ENCODE results near the gene TNNT3. TPM values are rescaled to one million over a fixed set of nuclear protein-coding genes. Genes with fewer than 3 reads are reported as not detected.
"Not testable (repeated sequence)": the region's sequence is repeated elsewhere in the genome, so short reads cannot be mapped to it uniquely, and the experiment has no call there.

TNNT3 gene
- polyA plus RNA-seq, 2 donors = 1.7 to 7.1 TPM

DNA sequence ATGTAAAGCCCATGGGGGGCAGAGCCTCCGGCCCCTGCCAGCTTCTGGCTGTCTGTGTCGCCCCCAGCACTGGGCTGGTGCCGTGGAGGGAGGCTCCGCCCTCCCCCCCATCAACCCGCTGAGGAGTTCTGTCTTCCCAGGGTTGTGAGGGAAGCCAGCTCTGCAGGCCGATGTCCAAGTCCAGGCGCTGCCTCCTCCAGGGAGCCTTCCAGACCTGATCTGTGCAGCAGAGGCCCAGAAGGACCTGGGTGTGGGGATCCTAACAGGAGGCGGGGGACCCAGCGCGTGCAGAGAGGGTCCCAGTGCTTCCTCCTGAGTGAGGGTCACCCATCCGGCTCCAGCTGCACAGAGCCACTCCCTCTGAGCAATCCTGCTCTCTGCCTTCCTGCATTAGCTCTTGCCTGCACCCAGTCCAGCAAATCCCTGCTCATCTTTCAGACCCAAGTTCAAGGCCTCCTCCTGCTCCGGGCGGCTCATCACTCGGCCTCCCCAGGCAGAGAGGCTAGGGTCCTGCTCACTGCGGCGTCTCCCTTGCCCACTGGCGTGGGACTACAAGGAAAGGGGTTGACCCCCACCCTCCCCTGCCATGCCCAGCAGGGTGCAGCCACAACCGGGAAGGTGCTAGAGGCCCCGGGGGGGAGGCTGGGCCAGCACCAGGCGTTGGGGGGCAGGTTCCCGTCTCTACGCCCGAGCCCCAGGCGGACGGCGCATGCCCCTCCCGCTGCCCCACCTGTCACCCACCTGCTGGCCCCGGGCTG, 44.2 kb upstream of the TNNT3 start:
- no peak overlapping the region for H3K4me3 ChIP-seq (ENCODE audit: low read depth in 1 of 2, low read length in 2 of 2)
- peak overlapping the region; percentile 16 to 83 for H3K27ac ChIP-seq (ENCODE audit: low read depth in 2 of 2, low read length in 1 of 2)
- no peaks in the 10 kb centered on the region for H3K36me3 ChIP-seq (ENCODE audit: control insufficient read depth in 2 of 2, insufficient read depth in 2 of 2, low read length in 1 of 2)
- H3K27me3 ChIP-seq (ENCODE audit: control insufficient read depth in 1 of 2, insufficient read depth in 2 of 2, low read length in 2 of 2) = no peaks in the 10 kb centered on the region
- H3K9me3 ChIP-seq (ENCODE audit: control insufficient read depth in 2 of 2, insufficient read depth in 1 of 2, low read depth in 1 of 2, low read length in 1 of 2) = no peaks in the 10 kb centered on the region
- 43 to 52% methylated on average over 22 to 28 of the region's 28 CpGs for whole genome bisulfite sequencing, 2 donors
- peaks cover 0 to 35% of the 10 kb centered on the region in 2 donors for H3K4me1 ChIP-seq (ENCODE audit: control insufficient read depth in 2 of 2, insufficient read depth in 2 of 2, low read length in 1 of 2)

DNA sequence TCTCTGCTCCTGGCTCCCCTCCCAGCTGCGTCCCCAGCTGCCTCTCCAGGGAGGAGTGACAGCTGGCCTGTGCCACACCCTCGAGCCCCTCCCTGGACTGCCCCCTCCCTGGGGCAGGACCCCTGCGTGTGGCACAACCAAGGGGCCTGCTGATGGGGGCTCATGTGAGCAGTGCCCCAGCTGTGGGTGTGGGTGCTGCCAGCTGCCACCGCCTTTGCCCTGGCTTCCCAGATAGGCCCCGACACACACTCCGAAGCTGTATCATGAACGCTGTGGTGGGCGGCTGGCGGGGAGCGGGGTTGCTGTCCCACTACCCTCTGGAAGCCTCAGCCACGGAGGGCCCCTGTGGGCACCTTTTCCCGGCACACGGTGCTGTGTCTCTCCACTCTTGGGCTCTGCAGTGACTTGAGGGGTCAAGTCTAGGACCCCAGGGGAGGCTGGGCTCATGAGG, 43.6 kb upstream of the TNNT3 start:
- not testable (repeated sequence) for H3K36me3 ChIP-seq (ENCODE audit: control insufficient read depth in 2 of 2, insufficient read depth in 2 of 2, low read length in 1 of 2); H3K27me3 ChIP-seq (ENCODE audit: control insufficient read depth in 1 of 2, insufficient read depth in 2 of 2, low read length in 2 of 2); H3K9me3 ChIP-seq (ENCODE audit: control insufficient read depth in 2 of 2, insufficient read depth in 1 of 2, low read depth in 1 of 2, low read length in 1 of 2)
- H3K27ac ChIP-seq (ENCODE audit: low read depth in 2 of 2, low read length in 1 of 2) = peak overlapping the region; percentile 83 to 85
- 39 to 67% methylated on average over 12 to 13 of the region's 13 CpGs for WGBS, 2 donors
- H3K4me1 ChIP-seq (ENCODE audit: control insufficient read depth in 2 of 2, insufficient read depth in 2 of 2, low read length in 1 of 2) = peaks cover 0 to 29% of the 10 kb centered on the region in 2 donors
- peak overlapping the region in 1 of 2 donors; percentile 2 for H3K4me3 ChIP-seq (ENCODE audit: low read depth in 1 of 2, low read length in 2 of 2)

DNA sequence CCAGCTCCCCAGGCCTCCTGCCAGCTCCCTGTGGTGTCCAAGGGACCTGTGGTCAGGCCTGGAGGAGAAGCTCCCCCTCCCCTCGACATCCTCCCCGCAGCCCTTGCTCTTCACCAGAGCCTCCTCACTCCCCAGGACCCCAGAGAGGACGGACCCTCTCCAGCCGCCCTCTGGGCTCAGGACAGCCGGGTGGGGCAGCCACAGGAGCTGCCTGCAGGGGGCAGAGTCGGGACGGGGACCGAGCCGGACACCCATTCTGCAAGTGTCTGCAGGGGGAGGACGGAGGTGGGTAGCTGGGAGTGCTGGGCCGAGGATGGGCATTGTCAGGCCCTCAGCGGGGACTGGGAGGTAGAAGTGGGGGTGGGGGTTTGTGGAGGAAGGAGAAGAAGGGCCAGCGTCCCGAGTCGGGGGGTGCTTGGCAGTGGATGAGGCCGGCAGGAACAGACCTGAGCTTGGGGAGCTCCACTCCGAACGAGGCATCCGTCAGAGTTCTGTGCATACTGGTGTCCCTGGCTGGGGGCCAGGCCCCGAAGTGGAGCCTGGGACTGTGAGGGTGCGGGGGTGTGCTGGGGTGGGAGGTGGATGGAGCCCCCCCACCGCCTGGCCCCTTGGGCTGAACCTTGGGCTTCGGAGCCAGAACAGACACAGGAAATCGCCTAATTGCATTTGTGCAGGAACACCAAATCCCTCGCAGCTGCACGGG, 43.0 kb upstream of the TNNT3 start:
- Histone ChIP-seq H3K4me1 (ENCODE audit: control insufficient read depth in 2 of 2, insufficient read depth in 2 of 2, low read length in 1 of 2) (peaks cover 0 to 26% of the 10 kb centered on the region in 2 donors), H3K9me3 (ENCODE audit: control insufficient read depth in 2 of 2, insufficient read depth in 1 of 2, low read depth in 1 of 2, low read length in 1 of 2) (no peaks in the 10 kb centered on the region), H3K36me3 (ENCODE audit: control insufficient read depth in 2 of 2, insufficient read depth in 2 of 2, low read length in 1 of 2) (peaks cover 0 to 3% of the 10 kb centered on the region in 2 donors), H3K27me3 (ENCODE audit: control insufficient read depth in 1 of 2, insufficient read depth in 2 of 2, low read length in 2 of 2) (no peaks in the 10 kb centered on the region), H3K27ac (ENCODE audit: low read depth in 2 of 2, low read length in 1 of 2) (peak overlapping the region; percentile 83 to 85), H3K4me3 (ENCODE audit: low read depth in 1 of 2, low read length in 2 of 2) (peak overlapping the region in 1 of 2 donors; percentile 2)
- 21 to 31% methylated on average over 24 to 26 of the region's 26 CpGs for WGBS, 2 donors

DNA sequence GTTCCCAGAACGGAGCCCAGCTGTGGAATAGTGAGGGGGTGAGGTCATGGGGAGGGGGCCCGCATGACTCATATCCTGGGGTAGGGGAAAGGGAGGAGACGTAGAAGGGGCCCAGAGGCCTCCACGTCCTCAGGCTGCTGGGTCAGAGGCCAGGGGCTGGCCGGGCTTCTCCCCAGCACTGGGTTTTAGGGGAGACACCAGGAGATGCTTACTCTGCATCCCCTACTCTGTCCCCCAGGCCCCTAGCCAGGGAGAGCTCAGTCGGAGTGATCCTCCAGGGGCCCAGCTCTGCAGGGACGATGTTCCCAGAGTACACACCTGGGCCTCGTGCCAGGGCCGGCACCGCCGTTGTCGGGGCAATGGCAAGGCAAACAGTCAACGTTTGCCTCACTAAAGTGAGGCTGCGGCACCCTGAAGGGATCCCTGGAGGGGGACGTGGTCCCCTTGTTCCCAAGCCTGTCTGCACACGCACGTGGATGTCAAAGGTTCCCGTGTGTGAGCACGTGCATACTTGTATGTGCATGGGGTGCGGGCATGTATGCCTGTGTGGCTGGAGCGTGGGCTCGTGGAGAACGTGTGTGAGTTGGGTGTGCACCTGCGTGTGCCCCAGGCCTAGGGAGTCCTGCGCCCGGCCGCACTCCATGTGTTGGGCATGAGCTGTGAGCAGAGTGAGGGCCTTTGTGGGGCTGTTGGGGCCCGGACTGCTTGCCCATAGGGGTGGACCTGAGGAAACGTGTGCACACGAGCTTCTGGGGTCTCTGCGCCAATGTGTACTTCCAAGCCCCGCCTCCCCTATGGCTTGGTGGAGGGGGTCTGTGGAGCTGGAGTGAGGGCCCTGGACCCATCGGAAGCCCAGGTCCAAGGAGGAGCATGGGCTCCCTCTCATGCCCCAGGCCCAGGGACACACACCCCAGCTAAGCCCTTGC, 42.0 kb upstream of the TNNT3 start:
- H3K4me1 ChIP-seq (ENCODE audit: control insufficient read depth in 2 of 2, insufficient read depth in 2 of 2, low read length in 1 of 2) = peaks cover 0 to 34% of the 10 kb centered on the region in 2 donors
- no peak overlapping the region for H3K4me3 ChIP-seq (ENCODE audit: low read depth in 1 of 2, low read length in 2 of 2)
- no peaks in the 10 kb centered on the region for H3K27me3 ChIP-seq (ENCODE audit: control insufficient read depth in 1 of 2, insufficient read depth in 2 of 2, low read length in 2 of 2)
- H3K36me3 ChIP-seq (ENCODE audit: control insufficient read depth in 2 of 2, insufficient read depth in 2 of 2, low read length in 1 of 2) = peaks cover 0 to 3% of the 10 kb centered on the region in 2 donors
- no peaks in the 10 kb centered on the region for H3K9me3 ChIP-seq (ENCODE audit: control insufficient read depth in 2 of 2, insufficient read depth in 1 of 2, low read depth in 1 of 2, low read length in 1 of 2)
- WGBS, 2 donors = 31 to 46% methylated on average over 30 to 33 of the region's 33 CpGs
- peak overlapping the region; percentile 25 to 51 for H3K27ac ChIP-seq (ENCODE audit: low read depth in 2 of 2, low read length in 1 of 2)

DNA sequence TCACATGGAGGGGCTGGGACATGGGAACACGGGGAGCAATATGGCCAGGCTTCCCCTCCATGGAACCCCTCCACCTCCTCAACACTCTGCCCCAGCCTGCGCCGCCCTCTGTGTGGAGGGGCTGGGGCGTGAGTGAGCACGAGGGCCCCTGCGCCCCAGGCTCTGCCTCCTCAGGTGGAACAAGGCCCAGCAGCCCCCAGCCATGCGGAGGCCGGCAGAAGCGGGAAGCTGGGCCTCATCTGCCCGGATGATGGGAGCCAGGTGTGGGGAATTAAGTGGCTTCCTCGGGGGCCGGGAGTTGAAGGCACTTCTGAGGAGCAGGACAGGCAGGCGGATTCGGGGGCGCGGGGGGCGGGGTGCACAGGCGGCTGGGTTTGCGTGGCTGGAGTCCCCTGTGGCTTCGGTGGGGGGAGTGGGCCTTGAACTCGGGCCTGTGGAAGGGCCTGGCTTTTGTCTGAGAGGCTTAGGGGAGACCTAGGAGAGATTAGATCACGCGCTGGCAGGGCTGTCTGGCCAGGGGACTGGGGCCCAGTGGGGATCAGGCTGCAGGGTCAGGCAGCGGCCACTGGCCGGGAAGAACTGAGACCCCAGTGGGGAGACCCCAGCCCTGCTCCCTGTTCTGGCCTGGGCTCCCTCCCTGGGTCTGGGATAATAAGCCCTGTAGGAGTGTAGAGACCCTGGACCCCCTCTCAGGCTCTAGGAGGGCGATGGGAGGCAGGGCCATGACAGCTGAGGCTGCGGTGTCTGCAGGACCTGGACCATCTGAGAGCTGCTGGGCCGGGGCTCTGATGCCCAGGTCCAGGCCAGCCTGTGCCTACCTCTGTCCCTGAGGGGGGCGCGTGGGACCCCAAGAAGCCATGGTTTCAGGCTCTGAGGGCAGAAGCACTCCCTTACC, 41.1 kb upstream of the TNNT3 start:
- H3K36me3 ChIP-seq (ENCODE audit: control insufficient read depth in 2 of 2, insufficient read depth in 2 of 2, low read length in 1 of 2) = peaks cover 0 to 6% of the 10 kb centered on the region in 2 donors
- no peaks in the 10 kb centered on the region for H3K9me3 ChIP-seq (ENCODE audit: control insufficient read depth in 2 of 2, insufficient read depth in 1 of 2, low read depth in 1 of 2, low read length in 1 of 2)
- no peaks in the 10 kb centered on the region for H3K27me3 ChIP-seq (ENCODE audit: control insufficient read depth in 1 of 2, insufficient read depth in 2 of 2, low read length in 2 of 2)
- peak overlapping the region; percentile 25 to 51 for H3K27ac ChIP-seq (ENCODE audit: low read depth in 2 of 2, low read length in 1 of 2)
- H3K4me1 ChIP-seq (ENCODE audit: control insufficient read depth in 2 of 2, insufficient read depth in 2 of 2, low read length in 1 of 2) = peaks cover 0 to 31% of the 10 kb centered on the region in 2 donors
- no peak overlapping the region for H3K4me3 ChIP-seq (ENCODE audit: low read depth in 1 of 2, low read length in 2 of 2)
- WGBS, 2 donors = 77 to 86% methylated on average over 30 of the region's 30 CpGs

DNA sequence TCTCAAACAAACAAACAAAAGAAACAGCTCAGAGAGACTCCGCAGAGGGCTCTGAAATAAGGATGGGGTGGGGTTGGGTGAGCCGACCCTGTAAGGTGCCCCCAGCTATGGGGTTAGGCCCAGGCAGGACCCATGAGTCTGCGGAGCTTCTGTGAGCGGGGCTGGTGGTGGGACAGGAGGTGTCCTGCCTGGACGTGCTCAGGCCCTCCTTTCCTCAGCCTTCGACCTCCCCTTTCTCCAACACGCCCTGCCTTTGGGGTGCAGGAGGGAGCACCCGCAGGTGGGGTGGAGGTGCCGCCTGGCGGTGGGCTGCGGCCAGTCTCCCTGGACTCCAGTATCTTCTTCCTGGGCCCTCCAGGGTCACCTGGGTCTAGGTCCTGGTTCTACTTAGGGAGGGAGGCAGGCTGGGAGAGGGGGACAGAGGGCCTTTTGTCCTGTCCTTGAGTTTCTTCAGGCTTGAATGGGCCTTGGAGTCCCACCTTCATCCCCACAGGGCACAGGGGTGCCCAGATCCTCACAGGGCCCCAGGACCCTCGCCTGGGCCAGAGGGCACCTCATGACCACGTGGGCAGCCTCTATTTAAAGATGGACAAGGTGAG, 40.1 kb upstream of the TNNT3 start:
- H3K36me3 ChIP-seq (ENCODE audit: control insufficient read depth in 2 of 2, insufficient read depth in 2 of 2, low read length in 1 of 2) = peaks cover 0 to 12% of the 10 kb centered on the region in 2 donors
- no peaks in the 10 kb centered on the region for H3K27me3 ChIP-seq (ENCODE audit: control insufficient read depth in 1 of 2, insufficient read depth in 2 of 2, low read length in 2 of 2)
- no peak overlapping the region for H3K4me3 ChIP-seq (ENCODE audit: low read depth in 1 of 2, low read length in 2 of 2)
- peaks cover 0 to 31% of the 10 kb centered on the region in 2 donors for H3K4me1 ChIP-seq (ENCODE audit: control insufficient read depth in 2 of 2, insufficient read depth in 2 of 2, low read length in 1 of 2)
- peak overlapping the region; percentile 36 to 59 for H3K27ac ChIP-seq (ENCODE audit: low read depth in 2 of 2, low read length in 1 of 2)
- H3K9me3 ChIP-seq (ENCODE audit: control insufficient read depth in 2 of 2, insufficient read depth in 1 of 2, low read depth in 1 of 2, low read length in 1 of 2) = no peaks in the 10 kb centered on the region
- 66 to 71% methylated on average over 11 to 13 of the region's 13 CpGs for WGBS, 2 donors

DNA sequence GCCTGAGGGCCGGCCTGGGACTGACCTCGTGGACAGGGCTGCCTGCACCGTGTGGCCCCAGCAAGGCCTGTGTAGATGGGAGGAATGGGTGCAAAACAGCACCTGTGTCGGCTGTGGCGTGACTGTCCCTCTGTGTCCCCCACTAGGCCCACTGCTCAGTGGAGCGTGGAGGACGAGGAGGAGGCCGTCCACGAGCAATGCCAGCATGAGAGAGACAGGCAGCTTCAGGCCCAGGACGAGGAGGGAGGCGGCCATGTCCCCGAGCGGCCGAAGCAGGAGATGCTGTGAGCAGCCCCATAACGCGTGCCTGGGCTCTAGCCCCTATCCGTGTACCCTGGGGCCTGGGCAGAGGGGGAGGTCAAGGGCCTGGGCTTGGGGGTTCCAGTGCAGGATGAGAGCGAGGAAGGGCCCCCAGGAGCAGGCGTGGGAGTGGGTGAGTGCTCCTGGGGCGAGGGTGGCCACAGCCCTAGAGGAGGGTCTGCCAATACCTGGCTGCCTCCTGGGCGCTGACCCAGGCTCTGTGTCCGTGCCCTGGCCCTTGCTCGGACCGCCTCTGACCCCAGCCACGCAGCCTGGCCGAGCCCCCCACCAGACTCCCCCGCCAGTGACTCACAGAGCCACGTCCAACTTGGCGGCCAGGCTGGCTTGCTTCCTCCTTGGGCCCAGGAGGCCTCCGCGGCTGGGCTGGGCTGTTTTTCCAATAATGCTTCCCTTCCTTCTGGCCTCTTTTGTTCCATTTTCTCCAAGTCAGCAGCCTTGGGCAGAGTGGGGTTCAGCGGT, 39.4 kb upstream of the TNNT3 start:
- peaks cover 0 to 16% of the 10 kb centered on the region in 2 donors for H3K36me3 ChIP-seq (ENCODE audit: control insufficient read depth in 2 of 2, insufficient read depth in 2 of 2, low read length in 1 of 2)
- H3K27ac ChIP-seq (ENCODE audit: low read depth in 2 of 2, low read length in 1 of 2) = peak overlapping the region; percentile 46 to 79
- no peaks in the 10 kb centered on the region for H3K27me3 ChIP-seq (ENCODE audit: control insufficient read depth in 1 of 2, insufficient read depth in 2 of 2, low read length in 2 of 2)
- H3K4me1 ChIP-seq (ENCODE audit: control insufficient read depth in 2 of 2, insufficient read depth in 2 of 2, low read length in 1 of 2) = peaks cover 0 to 30% of the 10 kb centered on the region in 2 donors
- H3K4me3 ChIP-seq (ENCODE audit: low read depth in 1 of 2, low read length in 2 of 2) = no peak overlapping the region
- no peaks in the 10 kb centered on the region for H3K9me3 ChIP-seq (ENCODE audit: control insufficient read depth in 2 of 2, insufficient read depth in 1 of 2, low read depth in 1 of 2, low read length in 1 of 2)
- WGBS, 2 donors = 70 to 76% methylated on average over 29 to 32 of the region's 32 CpGs

Measured in esophagus (tissue), 2 donors.